Measurements from ENCODE around the gene PCNX2.

Gene PCNX2

DNA sequence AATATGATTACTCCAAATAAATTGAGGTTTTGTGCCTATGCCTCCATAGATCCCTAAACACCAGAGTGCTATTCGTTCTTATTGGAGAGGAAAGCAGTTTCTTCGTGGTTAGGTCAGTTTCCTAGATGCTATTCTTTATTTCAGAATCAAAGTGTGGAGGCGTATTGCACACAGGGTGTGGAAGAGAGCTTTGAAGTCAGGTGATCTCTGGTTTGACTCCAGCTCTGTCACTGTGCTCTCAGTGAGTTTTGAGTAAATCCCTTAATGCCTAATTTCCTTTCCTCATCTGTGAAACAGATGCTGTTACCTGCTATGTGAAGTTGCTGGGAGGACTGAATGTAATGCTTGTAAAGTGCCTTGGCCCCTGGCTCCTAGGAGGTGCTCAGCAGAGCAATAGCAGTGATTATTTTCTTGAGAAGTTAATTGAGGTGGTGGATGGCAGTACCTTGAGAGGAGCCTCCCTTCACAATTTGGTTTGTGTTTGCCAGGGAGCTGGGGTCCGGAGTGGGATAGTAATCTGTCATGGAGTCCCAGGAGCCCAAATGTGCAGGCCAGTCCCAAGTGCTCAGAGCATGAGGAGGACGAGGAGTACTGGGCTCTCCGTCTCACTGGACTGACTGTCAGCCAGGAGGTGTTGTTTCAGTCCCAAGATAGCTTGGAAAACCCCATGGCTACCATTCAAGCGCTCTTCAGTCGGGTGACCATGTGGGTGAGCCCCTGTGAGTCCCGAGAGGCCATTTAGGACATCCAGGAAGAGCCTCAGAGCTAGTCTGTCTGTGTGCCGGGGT, 330.2 kb downstream of the PCNX2 start:
- TF ChIP-seq TOX (CRISPR knock-in tag; IDR thresholded peaks at IDR 0.05; ENCODE audit: borderline replicate concordance) = no peak
- no peak for TF ChIP-seq TCF4 (CRISPR knock-in tag; IDR thresholded peaks at IDR 0.05; ENCODE audit: borderline replicate concordance)
- TF ChIP-seq RARB (CRISPR knock-in tag; IDR thresholded peaks at IDR 0.05) = no peak
- no peak for TF ChIP-seq GLIS3 (CRISPR knock-in tag; IDR thresholded peaks at IDR 0.05)
- TF ChIP-seq ARNTL (CRISPR knock-in tag; IDR thresholded peaks at IDR 0.05; ENCODE audit: borderline replicate concordance, low read depth) = no peak
- TF ChIP-seq ZC3H10 (CRISPR knock-in tag; IDR thresholded peaks at IDR 0.05) = no peak
- no peak for TF ChIP-seq ESRRG (CRISPR knock-in tag; IDR thresholded peaks at IDR 0.05)
- TF ChIP-seq, protein P1, sequence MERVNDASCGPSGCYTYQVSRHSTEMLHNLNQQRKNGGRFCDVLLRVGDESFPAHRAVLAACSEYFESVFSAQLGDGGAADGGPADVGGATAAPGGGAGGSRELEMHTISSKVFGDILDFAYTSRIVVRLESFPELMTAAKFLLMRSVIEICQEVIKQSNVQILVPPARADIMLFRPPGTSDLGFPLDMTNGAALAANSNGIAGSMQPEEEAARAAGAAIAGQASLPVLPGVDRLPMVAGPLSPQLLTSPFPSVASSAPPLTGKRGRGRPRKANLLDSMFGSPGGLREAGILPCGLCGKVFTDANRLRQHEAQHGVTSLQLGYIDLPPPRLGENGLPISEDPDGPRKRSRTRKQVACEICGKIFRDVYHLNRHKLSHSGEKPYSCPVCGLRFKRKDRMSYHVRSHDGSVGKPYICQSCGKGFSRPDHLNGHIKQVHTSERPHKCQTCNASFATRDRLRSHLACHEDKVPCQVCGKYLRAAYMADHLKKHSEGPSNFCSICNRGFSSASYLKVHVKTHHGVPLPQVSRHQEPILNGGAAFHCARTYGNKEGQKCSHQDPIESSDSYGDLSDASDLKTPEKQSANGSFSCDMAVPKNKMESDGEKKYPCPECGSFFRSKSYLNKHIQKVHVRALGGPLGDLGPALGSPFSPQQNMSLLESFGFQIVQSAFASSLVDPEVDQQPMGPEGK (CRISPR knock-in tag; IDR thresholded peaks at IDR 0.05; ENCODE audit: borderline replicate concordance) = no peak
- TF ChIP-seq, protein P2, sequence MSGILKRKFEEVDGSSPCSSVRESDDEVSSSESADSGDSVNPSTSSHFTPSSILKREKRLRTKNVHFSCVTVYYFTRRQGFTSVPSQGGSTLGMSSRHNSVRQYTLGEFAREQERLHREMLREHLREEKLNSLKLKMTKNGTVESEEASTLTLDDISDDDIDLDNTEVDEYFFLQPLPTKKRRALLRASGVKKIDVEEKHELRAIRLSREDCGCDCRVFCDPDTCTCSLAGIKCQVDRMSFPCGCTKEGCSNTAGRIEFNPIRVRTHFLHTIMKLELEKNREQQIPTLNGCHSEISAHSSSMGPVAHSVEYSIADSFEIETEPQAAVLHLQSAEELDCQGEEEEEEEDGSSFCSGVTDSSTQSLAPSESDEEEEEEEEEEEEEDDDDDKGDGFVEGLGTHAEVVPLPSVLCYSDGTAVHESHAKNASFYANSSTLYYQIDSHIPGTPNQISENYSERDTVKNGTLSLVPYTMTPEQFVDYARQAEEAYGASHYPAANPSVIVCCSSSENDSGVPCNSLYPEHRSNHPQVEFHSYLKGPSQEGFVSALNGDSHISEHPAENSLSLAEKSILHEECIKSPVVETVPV (CRISPR knock-in tag; IDR thresholded peaks at IDR 0.05) = no peak
- TF ChIP-seq, protein P3, sequence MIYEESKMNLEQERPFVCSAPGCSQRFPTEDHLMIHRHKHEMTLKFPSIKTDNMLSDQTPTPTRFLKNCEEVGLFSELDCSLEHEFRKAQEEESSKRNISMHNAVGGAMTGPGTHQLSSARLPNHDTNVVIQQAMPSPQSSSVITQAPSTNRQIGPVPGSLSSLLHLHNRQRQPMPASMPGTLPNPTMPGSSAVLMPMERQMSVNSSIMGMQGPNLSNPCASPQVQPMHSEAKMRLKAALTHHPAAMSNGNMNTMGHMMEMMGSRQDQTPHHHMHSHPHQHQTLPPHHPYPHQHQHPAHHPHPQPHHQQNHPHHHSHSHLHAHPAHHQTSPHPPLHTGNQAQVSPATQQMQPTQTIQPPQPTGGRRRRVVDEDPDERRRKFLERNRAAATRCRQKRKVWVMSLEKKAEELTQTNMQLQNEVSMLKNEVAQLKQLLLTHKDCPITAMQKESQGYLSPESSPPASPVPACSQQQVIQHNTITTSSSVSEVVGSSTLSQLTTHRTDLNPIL (CRISPR knock-in tag; IDR thresholded peaks at IDR 0.05; ENCODE audit: low read depth) = no peak
- TF ChIP-seq ISL1 (CRISPR knock-in tag; IDR thresholded peaks at IDR 0.05) = no peak
- TF ChIP-seq PPARA (CRISPR knock-in tag; IDR thresholded peaks at IDR 0.05; ENCODE audit: borderline replicate concordance) = no peak
- no peak for TF ChIP-seq ZFP30 (CRISPR knock-in tag; IDR thresholded peaks at IDR 0.05)
- TF ChIP-seq OSR1 (CRISPR knock-in tag; IDR thresholded peaks at IDR 0.05) = no peak
- ATAC-seq = no peak

DNA sequence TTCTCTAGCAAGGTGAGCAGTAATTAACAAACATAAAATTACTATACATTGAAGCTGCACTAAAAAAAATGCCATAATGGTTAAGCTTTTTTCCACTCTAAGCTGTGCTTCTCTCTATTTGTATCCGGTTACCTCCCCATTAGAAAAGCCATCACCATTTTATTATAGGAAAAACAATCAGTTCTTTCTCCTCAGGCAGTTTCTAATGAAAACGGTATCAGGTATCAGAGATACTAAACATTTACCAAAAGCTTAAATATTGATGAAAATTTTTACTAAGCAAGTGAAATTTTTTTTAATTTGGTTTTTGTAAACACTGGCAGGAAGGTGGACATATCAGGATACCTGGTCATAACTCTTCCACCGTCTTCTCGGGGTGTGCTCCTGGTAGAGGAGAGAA, 330.9 kb downstream of the PCNX2 start:
- ATAC-seq = no peak
- TF ChIP-seq RARB (CRISPR knock-in tag; IDR thresholded peaks at IDR 0.05) (no peak), SNAI2 (CRISPR knock-in tag; IDR thresholded peaks at IDR 0.05) (no peak), ZC3H10 (CRISPR knock-in tag; IDR thresholded peaks at IDR 0.05) (no peak), PPARA (CRISPR knock-in tag; IDR thresholded peaks at IDR 0.05; ENCODE audit: borderline replicate concordance) (no peak), ARNTL (CRISPR knock-in tag; IDR thresholded peaks at IDR 0.05; ENCODE audit: borderline replicate concordance, low read depth) (no peak), TOX (CRISPR knock-in tag; IDR thresholded peaks at IDR 0.05; ENCODE audit: borderline replicate concordance) (no peak), ZFP3 (CRISPR knock-in tag; IDR thresholded peaks at IDR 0.05) (no peak), OSR1 (CRISPR knock-in tag; IDR thresholded peaks at IDR 0.05) (no peak), ZNF8 (CRISPR knock-in tag; IDR thresholded peaks at IDR 0.05) (no peak), CSDC2 (CRISPR knock-in tag; IDR thresholded peaks at IDR 0.05) (no peak), ESRRG (CRISPR knock-in tag; IDR thresholded peaks at IDR 0.05) (no peak), GLIS3 (CRISPR knock-in tag; IDR thresholded peaks at IDR 0.05) (no peak), BACH2 (CRISPR knock-in tag; IDR thresholded peaks at IDR 0.05; ENCODE audit: borderline replicate concordance) (no peak), TCF4 (CRISPR knock-in tag; IDR thresholded peaks at IDR 0.05; ENCODE audit: borderline replicate concordance) (no peak)
- TF ChIP-seq, protein P3 (CRISPR knock-in tag; IDR thresholded peaks at IDR 0.05; ENCODE audit: low read depth) = no peak
- TF ChIP-seq, protein P4, sequence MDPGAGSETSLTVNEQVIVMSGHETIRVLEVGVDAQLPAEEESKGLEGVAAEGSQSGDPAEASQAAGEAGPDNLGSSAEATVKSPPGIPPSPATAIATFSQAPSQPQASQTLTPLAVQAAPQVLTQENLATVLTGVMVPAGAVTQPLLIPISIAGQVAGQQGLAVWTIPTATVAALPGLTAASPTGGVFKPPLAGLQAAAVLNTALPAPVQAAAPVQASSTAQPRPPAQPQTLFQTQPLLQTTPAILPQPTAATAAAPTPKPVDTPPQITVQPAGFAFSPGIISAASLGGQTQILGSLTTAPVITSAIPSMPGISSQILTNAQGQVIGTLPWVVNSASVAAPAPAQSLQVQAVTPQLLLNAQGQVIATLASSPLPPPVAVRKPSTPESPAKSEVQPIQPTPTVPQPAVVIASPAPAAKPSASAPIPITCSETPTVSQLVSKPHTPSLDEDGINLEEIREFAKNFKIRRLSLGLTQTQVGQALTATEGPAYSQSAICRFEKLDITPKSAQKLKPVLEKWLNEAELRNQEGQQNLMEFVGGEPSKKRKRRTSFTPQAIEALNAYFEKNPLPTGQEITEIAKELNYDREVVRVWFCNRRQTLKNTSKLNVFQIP (CRISPR knock-in tag; IDR thresholded peaks at IDR 0.05; ENCODE audit: borderline replicate concordance, low read depth) = no peak
- TF ChIP-seq, protein P1 (CRISPR knock-in tag; IDR thresholded peaks at IDR 0.05; ENCODE audit: borderline replicate concordance) = no peak
- TF ChIP-seq, protein P2 (CRISPR knock-in tag; IDR thresholded peaks at IDR 0.05) = no peak
- TF ChIP-seq, protein P5, sequence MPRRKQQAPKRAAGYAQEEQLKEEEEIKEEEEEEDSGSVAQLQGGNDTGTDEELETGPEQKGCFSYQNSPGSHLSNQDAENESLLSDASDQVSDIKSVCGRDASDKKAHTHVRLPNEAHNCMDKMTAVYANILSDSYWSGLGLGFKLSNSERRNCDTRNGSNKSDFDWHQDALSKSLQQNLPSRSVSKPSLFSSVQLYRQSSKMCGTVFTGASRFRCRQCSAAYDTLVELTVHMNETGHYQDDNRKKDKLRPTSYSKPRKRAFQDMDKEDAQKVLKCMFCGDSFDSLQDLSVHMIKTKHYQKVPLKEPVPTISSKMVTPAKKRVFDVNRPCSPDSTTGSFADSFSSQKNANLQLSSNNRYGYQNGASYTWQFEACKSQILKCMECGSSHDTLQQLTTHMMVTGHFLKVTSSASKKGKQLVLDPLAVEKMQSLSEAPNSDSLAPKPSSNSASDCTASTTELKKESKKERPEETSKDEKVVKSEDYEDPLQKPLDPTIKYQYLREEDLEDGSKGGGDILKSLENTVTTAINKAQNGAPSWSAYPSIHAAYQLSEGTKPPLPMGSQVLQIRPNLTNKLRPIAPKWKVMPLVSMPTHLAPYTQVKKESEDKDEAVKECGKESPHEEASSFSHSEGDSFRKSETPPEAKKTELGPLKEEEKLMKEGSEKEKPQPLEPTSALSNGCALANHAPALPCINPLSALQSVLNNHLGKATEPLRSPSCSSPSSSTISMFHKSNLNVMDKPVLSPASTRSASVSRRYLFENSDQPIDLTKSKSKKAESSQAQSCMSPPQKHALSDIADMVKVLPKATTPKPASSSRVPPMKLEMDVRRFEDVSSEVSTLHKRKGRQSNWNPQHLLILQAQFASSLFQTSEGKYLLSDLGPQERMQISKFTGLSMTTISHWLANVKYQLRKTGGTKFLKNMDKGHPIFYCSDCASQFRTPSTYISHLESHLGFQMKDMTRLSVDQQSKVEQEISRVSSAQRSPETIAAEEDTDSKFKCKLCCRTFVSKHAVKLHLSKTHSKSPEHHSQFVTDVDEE (CRISPR knock-in tag; IDR thresholded peaks at IDR 0.05) = no peak
